HG02763 (cell line): ENCODE data around the gene HRCT1.

Experiments
- ATAC-seq: cut with Tn5 transposase; IDR thresholded peaks from one replicate; pipeline ENCODE4 v1.9.1; 2021; ENCODE audit warnings: mild to moderate bottlenecking, moderate library complexity; ENCODE audit not compliant: unreplicated experiment

HRCT1 gene

DNA sequence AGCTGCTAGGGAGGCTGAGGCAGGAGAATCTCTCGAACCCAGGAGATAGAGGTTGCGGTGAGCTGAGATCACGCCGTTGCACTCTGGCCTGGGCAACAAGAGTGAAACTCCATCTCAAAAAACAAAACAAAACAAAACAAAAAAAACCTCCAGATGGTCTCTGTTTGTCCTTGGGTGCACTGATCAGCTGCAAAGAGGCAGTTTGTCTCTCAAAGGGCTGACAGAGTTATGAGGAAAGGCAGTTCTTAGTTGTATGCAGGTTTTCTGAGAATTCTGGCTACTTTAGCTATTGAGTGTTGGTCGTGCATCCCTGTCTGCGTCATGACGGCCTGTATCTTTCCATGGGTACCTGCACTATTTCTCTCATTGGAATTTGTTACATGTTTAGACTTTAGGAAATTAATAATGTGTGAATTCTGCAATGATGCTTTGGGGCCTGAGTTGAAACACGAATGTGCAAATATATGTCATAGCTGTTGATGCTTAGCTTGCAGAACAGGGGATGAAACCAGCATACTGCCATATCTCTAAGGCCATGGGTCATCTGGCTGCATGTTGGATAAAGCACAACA lies 33.8 kb downstream of the HRCT1 start:
- ATAC-seq, result no peak

DNA sequence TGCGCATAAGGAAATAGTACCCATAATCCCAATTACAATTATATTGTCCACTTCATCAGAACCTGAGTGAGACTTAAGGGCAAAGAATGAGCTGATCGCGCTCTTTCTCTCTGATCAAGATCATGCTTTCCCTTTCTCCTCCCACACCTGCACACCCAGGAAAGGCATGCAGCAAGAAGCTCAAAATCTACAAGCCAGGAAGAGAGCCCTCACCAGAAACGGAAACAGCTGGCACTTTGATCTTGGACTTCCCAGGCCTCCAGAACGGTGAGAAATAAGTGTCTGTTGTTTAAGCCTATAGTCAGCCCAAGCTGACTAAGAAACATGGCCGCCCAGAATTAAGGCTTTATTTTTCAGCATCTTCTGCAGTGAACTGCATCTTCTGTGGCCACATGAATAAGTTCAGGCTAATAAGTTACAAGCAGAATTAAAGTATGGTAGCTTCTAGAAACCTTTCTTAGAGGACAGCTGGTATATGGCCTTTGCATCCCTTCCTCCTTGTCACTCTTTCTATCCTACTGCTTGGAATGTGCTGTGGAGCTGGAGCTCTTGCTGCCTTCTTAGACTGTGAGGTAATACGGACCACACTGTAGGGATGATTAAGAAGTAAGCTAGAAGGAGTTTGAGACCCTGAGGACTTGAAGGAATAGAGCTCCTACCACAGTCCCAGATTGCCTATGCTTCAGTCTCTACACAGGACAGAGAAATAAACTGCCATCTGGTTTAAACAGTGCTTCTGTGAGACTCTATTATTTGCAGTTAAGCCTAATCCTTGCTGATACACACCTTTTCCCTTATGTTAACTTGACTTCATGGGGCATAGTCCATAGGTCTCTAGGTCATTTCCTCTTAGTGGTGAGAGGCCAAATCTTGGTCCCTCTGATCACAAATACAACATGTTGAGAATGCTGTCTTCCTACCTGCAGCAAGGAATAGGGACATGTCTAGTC lies 34.7 kb downstream of the HRCT1 start:
- ATAC-seq, result no peak

DNA sequence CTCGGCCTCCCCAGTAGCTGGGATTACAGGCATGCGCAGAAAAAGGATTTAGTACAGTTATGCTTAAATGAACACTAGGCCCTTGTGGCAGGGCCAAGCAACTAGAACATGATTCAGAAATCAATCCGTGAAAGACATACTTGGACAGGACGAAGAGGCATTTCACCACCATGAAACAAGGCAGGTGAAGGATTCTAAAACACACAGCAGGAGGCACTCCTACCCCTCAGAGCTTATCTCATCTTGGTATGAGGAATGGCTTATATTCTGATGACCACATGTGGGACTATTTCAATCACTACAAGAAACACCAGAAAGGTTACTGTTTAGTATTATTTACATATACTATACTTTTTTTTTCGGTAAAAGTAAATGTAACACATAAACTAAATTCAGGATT lies 36.3 kb downstream of the HRCT1 start:
- ATAC-seq, result no peak

DNA sequence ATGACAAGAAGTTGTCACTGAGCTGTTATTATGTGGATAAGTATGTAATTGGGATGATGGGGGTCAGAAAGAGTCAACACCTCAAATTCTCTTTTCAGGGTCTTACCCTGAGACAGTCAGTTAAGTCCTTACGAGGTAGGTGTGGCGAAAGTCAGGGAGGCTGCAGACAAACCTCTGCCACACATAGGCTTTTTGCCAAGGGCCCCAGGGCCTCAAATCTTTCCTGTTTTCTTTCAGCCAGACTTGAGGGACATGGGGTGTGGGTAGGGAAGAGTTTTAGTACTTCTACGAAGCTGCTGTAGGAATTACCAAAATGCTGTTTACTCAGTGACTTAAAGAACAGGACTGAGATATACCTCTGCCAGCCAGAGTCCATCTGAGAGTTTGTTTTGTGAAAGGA lies 38.2 kb downstream of the HRCT1 start:
- ATAC-seq, result no peak

DNA sequence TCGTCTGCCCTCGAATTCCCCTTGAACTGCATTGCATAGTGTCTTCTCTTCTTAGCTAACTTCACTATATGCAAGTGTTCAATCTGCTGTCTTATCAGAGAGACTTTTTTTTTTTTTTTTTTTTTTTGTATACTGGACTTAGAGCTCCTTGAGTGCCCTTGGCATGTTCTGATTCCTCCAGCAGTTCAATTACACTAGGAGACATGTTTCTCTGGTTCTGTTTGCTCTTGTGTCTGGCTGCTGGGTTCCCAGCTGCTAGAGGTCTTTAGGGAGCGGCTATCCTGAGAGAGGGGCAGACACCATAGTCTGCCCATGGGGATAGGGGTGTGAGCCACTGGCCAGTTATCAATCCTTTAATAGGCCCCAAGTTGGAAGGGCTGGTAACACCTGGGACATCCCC lies 38.8 kb downstream of the HRCT1 start:
- no peak for ATAC-seq

DNA sequence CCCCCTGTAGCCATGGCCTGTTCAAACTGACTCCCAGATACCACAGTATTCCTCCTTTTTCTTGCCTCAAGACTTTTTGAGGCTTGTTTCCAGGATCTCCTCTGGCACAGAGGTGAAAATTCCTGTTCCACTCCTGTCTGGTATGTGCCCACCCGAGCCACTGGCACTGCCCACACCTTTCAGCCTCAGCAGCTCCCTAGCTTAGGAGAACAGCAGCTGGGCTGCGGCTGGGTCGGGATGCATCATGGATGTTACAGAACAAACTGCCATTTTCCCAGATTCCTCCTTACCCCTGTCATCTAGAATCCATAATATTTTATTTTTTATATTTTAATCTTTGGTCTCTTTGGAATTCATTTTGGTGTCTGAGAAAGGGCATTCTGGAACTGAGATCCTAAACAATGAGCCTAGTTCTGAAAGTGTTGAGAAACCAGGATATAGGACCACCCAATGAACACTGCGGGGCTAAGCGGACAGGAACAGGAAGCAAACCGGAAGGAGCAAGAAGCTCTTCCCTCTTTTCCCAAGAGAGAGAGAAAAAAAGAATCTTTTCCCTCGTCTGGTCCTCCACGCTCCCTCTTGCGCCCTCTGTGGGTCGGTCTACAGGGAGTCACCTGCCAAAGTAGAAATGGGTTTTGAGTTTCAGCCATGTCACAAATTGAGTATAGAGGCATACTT lies 39.5 kb downstream of the HRCT1 start:
- no peak for ATAC-seq

DNA sequence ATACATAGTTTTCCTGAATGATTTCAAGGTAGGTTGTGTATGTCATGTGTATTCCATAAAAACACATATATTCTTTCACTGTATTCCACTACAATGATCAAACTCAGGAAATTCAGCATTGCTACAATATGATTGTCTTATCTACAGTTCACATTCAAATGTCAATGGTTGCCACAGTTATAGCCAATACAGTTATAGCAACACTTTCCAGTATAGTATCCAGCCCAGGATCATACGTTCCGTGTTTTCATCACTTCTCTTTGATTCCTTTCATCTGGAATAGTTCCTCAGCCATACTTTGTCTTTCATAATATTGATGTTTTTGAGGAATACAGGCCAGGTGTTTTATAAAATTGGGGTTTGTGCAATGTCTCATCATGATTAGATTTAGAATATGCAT lies 42.4 kb downstream of the HRCT1 start:
- ATAC-seq, result no peak

DNA sequence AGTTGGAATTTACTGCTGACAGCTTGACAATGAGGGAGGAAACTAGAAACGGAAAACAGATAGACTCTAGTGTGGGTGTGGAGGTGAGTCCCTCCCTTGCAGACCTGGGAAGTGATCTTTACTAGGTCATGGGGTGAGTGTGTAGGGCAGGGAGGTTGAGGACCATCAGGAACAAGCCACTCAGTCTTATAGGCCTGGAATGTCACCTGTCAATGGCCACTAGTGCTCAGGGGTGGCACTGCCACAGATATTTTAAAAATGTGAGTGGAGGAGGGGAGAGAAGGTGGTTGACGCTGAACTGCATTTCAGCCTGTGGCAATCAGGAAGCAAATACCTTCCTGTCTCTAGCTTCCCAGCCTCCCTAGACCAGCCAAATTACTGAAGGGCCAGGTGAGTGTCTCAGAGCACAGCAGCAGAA lies 42.9 kb downstream of the HRCT1 start:
- no peak for ATAC-seq

DNA sequence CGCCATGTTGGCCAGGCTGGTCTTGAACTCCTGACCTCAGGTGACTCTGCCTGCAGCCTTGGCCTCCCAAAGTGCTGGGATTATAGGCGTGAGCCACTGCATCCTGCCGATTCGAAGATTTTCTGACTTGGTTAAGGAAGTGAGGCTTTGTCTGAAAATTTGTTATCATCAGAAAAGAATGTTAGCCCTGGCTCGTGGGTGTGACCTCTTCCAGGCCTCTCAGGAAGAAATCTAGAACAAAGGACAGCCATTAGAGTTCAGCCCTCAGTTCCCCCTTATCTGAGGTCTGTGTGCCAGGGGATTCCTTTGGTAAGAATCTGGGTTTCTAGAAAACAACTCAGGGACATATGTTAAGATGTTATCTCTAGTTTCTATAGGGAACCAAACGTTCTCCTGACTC lies 45.7 kb downstream of the HRCT1 start:
- no peak for ATAC-seq

DNA sequence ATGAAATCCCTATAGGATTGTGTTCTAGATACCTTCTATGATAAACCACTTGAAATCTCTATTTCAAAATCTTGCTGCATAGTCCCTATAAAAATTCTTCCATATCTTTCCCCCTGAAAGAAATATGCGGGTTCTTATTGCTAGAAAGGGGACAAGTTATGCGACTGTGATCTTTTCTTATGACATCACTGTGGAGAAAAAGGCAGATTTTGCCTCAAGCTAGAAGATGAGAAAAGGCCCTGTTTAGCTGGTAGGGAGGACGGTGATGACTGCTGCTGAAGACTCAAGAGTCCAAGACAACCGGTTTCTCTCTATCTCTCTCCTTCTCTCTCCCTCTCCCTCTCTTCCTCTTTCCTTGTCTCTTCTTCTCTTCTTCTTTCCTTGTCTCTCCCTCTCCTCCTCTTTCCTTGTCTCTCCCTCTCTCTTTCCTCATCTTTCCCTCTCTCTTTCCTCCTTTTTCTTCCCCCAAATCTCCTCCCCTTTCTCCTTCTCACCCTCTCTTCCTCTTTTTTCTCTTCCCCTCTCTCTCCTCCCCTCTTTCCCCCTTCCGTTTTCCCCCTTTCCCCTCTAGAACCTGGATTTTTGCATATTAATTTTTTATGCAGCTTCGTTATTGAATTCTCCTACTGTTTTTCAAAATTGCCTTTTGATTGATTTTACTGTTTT lies 46.7 kb downstream of the HRCT1 start:
- ATAC-seq, result no peak

DNA sequence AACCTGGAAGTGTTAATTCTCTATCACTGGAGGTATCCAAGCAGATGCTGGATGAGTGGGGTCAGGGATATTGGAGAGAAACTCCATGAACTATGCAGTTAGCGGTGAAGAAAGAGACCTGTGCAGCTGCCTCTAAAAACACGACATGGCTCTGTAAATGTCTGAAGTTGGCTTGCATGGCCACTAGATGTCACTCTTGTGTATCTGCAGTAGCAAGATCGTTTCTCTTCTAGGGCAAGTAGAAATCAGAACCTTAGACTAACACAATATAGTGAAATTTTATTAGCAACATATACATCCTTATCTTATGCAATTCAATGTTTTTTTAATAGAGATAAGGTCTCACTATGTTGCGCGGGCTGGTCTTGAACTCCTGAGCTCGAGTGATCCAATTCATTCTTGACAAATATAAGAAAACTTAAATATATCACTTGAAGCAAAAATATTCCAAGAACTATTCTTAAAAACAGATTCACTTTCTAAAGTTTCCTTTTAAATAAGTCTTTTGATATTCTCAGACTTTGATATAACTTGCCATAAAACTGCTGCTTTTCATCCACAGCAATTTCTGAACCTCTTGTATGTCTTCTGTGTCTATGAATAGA lies 49.0 kb downstream of the HRCT1 start:
- ATAC-seq, result no peak

DNA sequence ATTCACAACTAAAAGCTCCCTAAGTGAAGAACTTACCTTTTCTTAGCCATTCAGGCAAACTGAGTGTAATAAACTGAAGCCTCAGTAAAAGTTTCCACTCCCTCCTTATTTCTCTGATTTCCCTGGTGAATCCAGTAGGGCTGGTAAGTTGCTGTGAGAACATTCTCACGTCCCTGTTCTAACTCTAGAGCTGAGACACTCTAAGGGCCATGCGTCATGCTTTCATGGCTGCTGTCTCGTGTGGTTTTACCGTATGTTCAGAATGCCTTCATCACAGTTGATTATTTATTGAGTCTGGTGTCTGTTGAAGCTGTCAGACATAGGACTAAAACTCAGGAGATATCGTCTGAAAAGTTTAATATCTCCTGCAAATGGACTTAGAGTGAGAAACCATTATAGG lies 50.6 kb downstream of the HRCT1 start:
- ATAC-seq, result no peak
